Activated CD8-positive, alpha-beta T cell treated with anti-CD3 and anti-CD28 coated beads, Interleukin-2, amount 10 ng/mL, durations not matched to agents 7 days and 5 days (primary cell): ENCODE results near the gene MRPL43. TPM values are rescaled to one million over a fixed set of nuclear protein-coding genes. Genes with fewer than 3 reads are reported as not detected.
"Not testable (repeated sequence)": the region's sequence is repeated elsewhere in the genome, so short reads cannot be mapped to it uniquely, and the experiment has no call there.

Experiments
- ATAC-seq: fragments of 150-1000 bp; cut with Tn5 transposase; one replicate; pipeline ENCODE4 v1.10.0; 2021; ENCODE audit warnings: moderate library complexity
- CTCF ChIA-PET: fragments of 350-600 bp; sonication (Branson Sonifier 250); formaldehyde crosslinking; loops from one replicate; lab custom pipeline; 2021; ENCODE audit warnings: antibody characterized with exemption; lab: Charles Lee
- POLR2A ChIA-PET: fragments of 350-600 bp; sonication (Branson Sonifier 250); formaldehyde crosslinking; loops from one replicate; lab custom pipeline; 2021; ENCODE audit warnings: antibody characterized with exemption; lab: Charles Lee
- DNase-seq: peaks from one replicate; pipeline ENCODE4 v3.0.0-alpha.2; 2020
- H3K27ac Mint-ChIP-seq: one replicate; pipeline ENCODE4 v1.8.0; 2021; ENCODE audit warnings: mild to moderate bottlenecking, mixed read lengths
- H3K27me3 Mint-ChIP-seq: one replicate; pipeline ENCODE4 v1.8.0; 2021; ENCODE audit warnings: low read depth, mixed read lengths
- H3K36me3 Mint-ChIP-seq: one replicate; pipeline ENCODE4 v1.8.0; 2021; ENCODE audit warnings: low read depth, mixed read lengths
- H3K4me1 Mint-ChIP-seq: one replicate; pipeline ENCODE4 v1.8.0; 2021; ENCODE audit warnings: low read depth, mixed read lengths
- H3K4me3 Mint-ChIP-seq: one replicate; pipeline ENCODE4 v1.8.0; 2021; ENCODE audit warnings: mild to moderate bottlenecking, mixed read lengths
- H3K9me3 Mint-ChIP-seq: one replicate; pipeline ENCODE4 v1.8.0; 2022; ENCODE audit warnings: mixed read lengths; ENCODE audit not compliant: insufficient read depth
- total RNA-seq, 2 experiments: library from RNA; stranded (reverse); gene quantifications; one replicate each; pipeline ENCODE4 v1.2.3, GENCODE V29; 2021

Gene MRPL43
- total RNA-seq, 2 experiments from 2014 or later = 46.1 to 48.9 TPM

GRCh38 chr10:100980711-100981110, 6.6 kb downstream of the MRPL43 start:
- Mint-ChIP-seq H3K27ac (no peak overlapping the region), H3K27me3 (no peaks in the 10 kb centered on the region), H3K9me3 (no peaks in the 10 kb centered on the region), H3K36me3 (peaks cover 5% of the 10 kb centered on the region), H3K4me3 (no peak overlapping the region), H3K4me1 (peaks cover 4% of the 10 kb centered on the region)
- ATAC-seq (no peak), DNase-seq (no peak)
- ChIA-PET CTCF (interaction anchor here (1.0 to 1.3 kb wide), 2 partner anchors 12 to 17 kb away, joined by 3 to 5 read pairs; partner anchors contain the start of gene SEMA4G), POLR2A (interaction anchor here (1.6 kb wide), 1 partner anchor 24 kb away, joined by 5 read pairs; no protein-coding TSS in a partner anchor)

- Mint-ChIP-seq H3K27me3 (no peaks in the 10 kb centered on the region), H3K27ac (no peak overlapping the region), H3K4me1 (no peaks in the 10 kb centered on the region), H3K4me3 (no peak overlapping the region), H3K9me3 (no peaks in the 10 kb centered on the region), H3K36me3 (peaks cover 2% of the 10 kb centered on the region)
- ChIA-PET CTCF (interaction anchor here (1.3 to 1.4 kb wide), 2 partner anchors 13 to 18 kb away, joined by 4 to 5 read pairs; no protein-coding TSS in a partner anchor), POLR2A (interaction anchor here (1.6 kb wide), 1 partner anchor 24 kb away, joined by 5 read pairs; no protein-coding TSS in a partner anchor)
- no peak for ATAC-seq
- no peak for DNase-seq
Measured at GRCh38 chr10:100980311-100980710, 7.0 kb downstream of the MRPL43 start.

- ChIA-PET CTCF (interaction anchor here (1.4 kb wide), 1 partner anchor 13 kb away, joined by 4 read pairs; no protein-coding TSS in a partner anchor), POLR2A (no interaction called here)
- Mint-ChIP-seq H3K36me3 (peaks cover 2% of the 10 kb centered on the region), H3K27me3 (no peaks in the 10 kb centered on the region), H3K9me3 (no peaks in the 10 kb centered on the region), H3K4me3 (no peak overlapping the region), H3K27ac (no peak overlapping the region), H3K4me1 (no peaks in the 10 kb centered on the region)
- no peak for ATAC-seq
- no peak for DNase-seq
Measured at GRCh38 chr10:100979791-100980272, 7.5 kb downstream of the MRPL43 start.

- H3K27me3 Mint-ChIP-seq = no peaks in the 10 kb centered on the region
- no peaks in the 10 kb centered on the region for H3K9me3 Mint-ChIP-seq
- ChIA-PET CTCF (no interaction called here), POLR2A (no interaction called here)
- H3K36me3 Mint-ChIP-seq = peaks cover 2% of the 10 kb centered on the region
- no peaks in the 10 kb centered on the region for H3K4me1 Mint-ChIP-seq
- no peak overlapping the region for H3K4me3 Mint-ChIP-seq
- H3K27ac Mint-ChIP-seq = no peak overlapping the region
- ATAC-seq = no peak
- DNase-seq = no peak
Measured at GRCh38 chr10:100978901-100979195, 8.4 kb downstream of the MRPL43 start.

- POLR2A ChIA-PET = no interaction called here
- no peak for ATAC-seq
Measured at GRCh38 chr10:100978121-100978900, 9.0 kb downstream of the MRPL43 start.

GRCh38 chr10:100977436-100977835, 9.9 kb downstream of the MRPL43 start:
- Mint-ChIP-seq H3K36me3 (peaks cover 2% of the 10 kb centered on the region), H3K4me3 (no peak overlapping the region), H3K27me3 (no peaks in the 10 kb centered on the region), H3K4me1 (no peaks in the 10 kb centered on the region), H3K9me3 (no peaks in the 10 kb centered on the region), H3K27ac (no peak overlapping the region)
- DNase-seq = no peak
- POLR2A ChIA-PET = no interaction called here
- ATAC-seq = no peak
- CTCF ChIA-PET = interaction anchor here (1.4 kb wide), 1 partner anchor 37 kb away, joined by 4 read pairs; no protein-coding TSS in a partner anchor

More at GRCh38 chr10:100978121-100978900, 9.0 kb downstream of the MRPL43 start:
- Mint-ChIP-seq H3K4me3 (no peak overlapping the region), H3K4me1 (no peaks in the 10 kb centered on the region), H3K27ac (no peak overlapping the region), H3K27me3 (no peaks in the 10 kb centered on the region), H3K36me3 (peaks cover 2% of the 10 kb centered on the region), H3K9me3 (no peaks in the 10 kb centered on the region)
- no peak for DNase-seq
- CTCF ChIA-PET = no interaction called here

GRCh38 chr10:100976906-100977305, 10.4 kb downstream of the MRPL43 start:
- no peak for ATAC-seq
- H3K4me1 Mint-ChIP-seq = no peaks in the 10 kb centered on the region
- no peak overlapping the region for H3K27ac Mint-ChIP-seq
- ChIA-PET CTCF (interaction anchor here (1.4 kb wide), 1 partner anchor 38 kb away, joined by 4 read pairs; no protein-coding TSS in a partner anchor), POLR2A (no interaction called here)
- H3K9me3 Mint-ChIP-seq = no peaks in the 10 kb centered on the region
- H3K36me3 Mint-ChIP-seq = peaks cover 2% of the 10 kb centered on the region
- DNase-seq = no peak
- H3K4me3 Mint-ChIP-seq = no peak overlapping the region
- no peaks in the 10 kb centered on the region for H3K27me3 Mint-ChIP-seq

- H3K9me3 Mint-ChIP-seq, H3K27ac Mint-ChIP-seq, H3K4me3 Mint-ChIP-seq, H3K27me3 Mint-ChIP-seq, H3K4me1 Mint-ChIP-seq, POLR2A ChIA-PET, ATAC-seq, DNase-seq, H3K36me3 Mint-ChIP-seq: not testable (repeated sequence)
- CTCF ChIA-PET = interaction anchor here (1.9 kb wide), 1 partner anchor 44 kb away, joined by 7 read pairs; no protein-coding TSS in a partner anchor
Measured at GRCh38 chr10:100975397-100975796, 11.9 kb downstream of the MRPL43 start.

- Mint-ChIP-seq H3K36me3 (no peaks in the 10 kb centered on the region), H3K9me3 (no peaks in the 10 kb centered on the region), H3K27ac (no peak overlapping the region), H3K27me3 (peaks cover 3% of the 10 kb centered on the region), H3K4me1 (peaks cover 6% of the 10 kb centered on the region), H3K4me3 (no peak overlapping the region)
- ChIA-PET POLR2A (no interaction called here), CTCF (no interaction called here)
- DNase-seq (no peak), ATAC-seq (no peak)
Measured at GRCh38 chr10:100972904-100973535, 14.3 kb downstream of the MRPL43 start.

- DNase-seq = no peak
- no peak for ATAC-seq
- H3K27ac Mint-ChIP-seq = no peak overlapping the region
- no peaks in the 10 kb centered on the region for H3K9me3 Mint-ChIP-seq
- peaks cover 6% of the 10 kb centered on the region for H3K4me1 Mint-ChIP-seq
- ChIA-PET CTCF (no interaction called here), POLR2A (no interaction called here)
- H3K27me3 Mint-ChIP-seq = peaks cover 3% of the 10 kb centered on the region
- H3K4me3 Mint-ChIP-seq = no peak overlapping the region
- no peaks in the 10 kb centered on the region for H3K36me3 Mint-ChIP-seq
Measured at GRCh38 chr10:100972115-100972903, 15.0 kb downstream of the MRPL43 start.

- Mint-ChIP-seq H3K9me3 (no peaks in the 10 kb centered on the region), H3K36me3 (no peaks in the 10 kb centered on the region), H3K4me3 (no peak overlapping the region), H3K4me1 (peaks cover 6% of the 10 kb centered on the region), H3K27me3 (peaks cover 3% of the 10 kb centered on the region), H3K27ac (no peak overlapping the region)
- DNase-seq (no peak), ATAC-seq (no peak)
- POLR2A ChIA-PET = no interaction called here
- CTCF ChIA-PET = no interaction called here
Measured at GRCh38 chr10:100970914-100971811, 16.1 kb downstream of the MRPL43 start.
